ENCODE data around the gene AHNAK2.

GRCh38 chr14:104967386-104968152 is 10.6 kb downstream of the AHNAK2 start:
- TF ChIP-seq CTCF (conservative IDR thresholded peaks at IDR 0.05 in 1 of 2, IDR thresholded peaks at IDR 0.05 in 1 of 2; ENCODE audit: low read depth in 1 of 2, low read length in 2 of 2) (no peak), EZH2 (IDR thresholded peaks at IDR 0.05; ENCODE audit: low read length, missing control alignments) (no peak)

Data from fibroblast of lung (primary cell).